PC-3 (cell line): Measurements from ENCODE around the gene COG5. TPM values are rescaled to one million over a fixed set of nuclear protein-coding genes. Genes with fewer than 3 reads are reported as not detected.

ENCODE experiments used
- ATAC-seq: fragments of 200-7000 bp; cut with Tn5 transposase; 2 replicates; pipeline ENCODE4 v1.9.1; 2020; ENCODE audit warnings: mild to moderate bottlenecking, moderate library complexity
- BruUV-seq: library from RNA; stranded (reverse); fragments of 400-500 nt; replicated peaks from 2 replicates; lab custom pipeline; 2021; lab: Mats Ljungman, UMichigan
- CTCF ChIA-PET: fragments of 300-600 bp; sonication (Branson Sonifier 250); formaldehyde crosslinking; loops from one replicate; lab custom pipeline; 2022; ENCODE audit warnings: antibody characterized with exemption; lab: Charles Lee
- POLR2A ChIA-PET: fragments of 300-600 bp; sonication (Branson Sonifier 250); formaldehyde crosslinking; loops from one replicate; lab custom pipeline; 2022; ENCODE audit warnings: antibody characterized with exemption; ENCODE audit not compliant: unreplicated experiment; lab: Charles Lee
- DNase-seq: peaks from one replicate; pipeline ENCODE4 v3.0.0-alpha.2; 2015
- H2AFZ ChIP-seq: fragments of 300-600 bp; sonication (generic); 2 replicates; pipeline ENCODE4 v1.6.0; 2016; ENCODE audit warnings: antibody characterized with exemption, low read length
- H3F3A ChIP-seq: fragments of 300-600 bp; sonication (generic); one replicate; pipeline ENCODE4 v1.6.0; 2017; ENCODE audit warnings: antibody characterized with exemption, low read length, control low read depth, mild to moderate bottlenecking; ENCODE audit not compliant: unreplicated experiment
- H3K27ac ChIP-seq: fragments of 300-600 bp; sonication (generic); 2 replicates; pipeline ENCODE4 v1.5.1; 2016; ENCODE audit warnings: mild to moderate bottlenecking, low read length
- H3K27me3 ChIP-seq: fragments of 300-600 bp; sonication (generic); 2 replicates; pipeline ENCODE4 v1.6.1; 2016; ENCODE audit warnings: low read length, mixed read lengths
- H3K36me3 ChIP-seq: fragments of 300-600 bp; sonication (generic); 2 replicates; pipeline ENCODE4 v1.6.1; 2016; ENCODE audit warnings: low read depth, mixed run types, low read length, mixed read lengths
- H3K4me1 ChIP-seq: fragments of 300-600 bp; sonication (generic); 2 replicates; pipeline ENCODE4 v1.5.1; 2016; ENCODE audit warnings: low read length; ENCODE audit not compliant: insufficient read depth
- H3K4me2 ChIP-seq: fragments of 300-600 bp; sonication (generic); 2 replicates; pipeline ENCODE4 v1.6.0; 2016; ENCODE audit warnings: low read length
- H3K4me3 ChIP-seq: fragments of 300-600 bp; sonication (generic); 2 replicates; pipeline ENCODE4 v1.5.1; 2016; ENCODE audit warnings: mild to moderate bottlenecking, low read length, mixed read lengths
- H3K79me2 ChIP-seq: fragments of 300-600 bp; sonication (generic); 2 replicates; pipeline ENCODE4 v1.6.1; 2017; ENCODE audit warnings: low read length, mixed read lengths
- H3K9ac ChIP-seq: fragments of 300-600 bp; sonication (generic); 2 replicates; pipeline ENCODE4 v1.6.0; 2016; ENCODE audit warnings: mild to moderate bottlenecking, low read length
- H3K9me2 ChIP-seq: fragments of 300-600 bp; sonication (generic); replicated peaks from 2 replicates; pipeline ENCODE4 v1.6.1; 2016; ENCODE audit warnings: mixed run types, low read length, mixed read lengths
- H3K9me3 ChIP-seq: fragments of 300-600 bp; sonication (generic); 2 replicates; pipeline ENCODE4 v1.6.1; 2016; ENCODE audit warnings: low read length, mixed read lengths
- H4K20me1 ChIP-seq: fragments of 300-600 bp; sonication (generic); 2 replicates; pipeline ENCODE4 v1.6.1; 2016; ENCODE audit warnings: low read length, mixed read lengths
- CTCF ChIP-seq: fragments of 300-600 bp; sonication (generic); conservative IDR thresholded peaks from 2 replicates; pipeline ENCODE4 v1.5.1; 2017; ENCODE audit warnings: antibody characterized with exemption, low read depth, mild to moderate bottlenecking, low read length
- EZH2 ChIP-seq: fragments of 300-600 bp; sonication (generic); IDR thresholded peaks from one replicate; pipeline ENCODE4 v1.6.1; 2017; ENCODE audit warnings: antibody characterized with exemption, mild to moderate bottlenecking, low read length; ENCODE audit not compliant: unreplicated experiment
- EZH2phosphoT487 ChIP-seq: fragments of 300-600 bp; sonication (generic); IDR thresholded peaks from 2 replicates; pipeline ENCODE4 v1.6.1; 2018; ENCODE audit warnings: mild to moderate bottlenecking, antibody characterized with exemption, low read length, borderline replicate concordance
- intact Hi-C: fragments of 100-400 bp; cut with micrococcal nuclease; formaldehyde crosslinking; loops from 2 replicates; pipeline ENCODE4 v1.9.0; 2023
- total RNA-seq: library from RNA; depleted of rRNA; stranded (reverse); fragments of >200 nt; gene quantifications from 2 replicates; pipeline ENCODE4 v1.2.3, GENCODE V29; 2014

COG5 gene
- total RNA-seq, 1 experiment from 2014 or later = 51.7 TPM

DNA sequence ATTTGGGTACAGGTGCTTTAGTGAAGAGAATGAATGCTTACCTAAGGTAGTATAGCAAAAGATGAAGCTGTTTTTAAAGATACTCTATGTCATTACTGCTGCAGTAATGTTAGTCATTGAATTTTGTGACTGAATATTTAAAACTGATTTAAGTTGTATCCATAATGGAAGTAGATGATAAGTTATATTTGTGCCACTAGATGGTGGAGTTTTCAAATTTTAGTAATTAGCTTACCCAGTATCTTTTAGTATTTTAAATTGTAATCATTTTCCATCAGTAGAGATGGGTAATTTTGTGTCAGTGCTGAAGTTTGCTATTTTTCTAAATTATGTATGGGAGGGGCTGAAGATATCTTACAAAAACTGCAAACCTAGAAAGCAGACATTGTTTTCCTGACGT is 369.7 kb downstream of the COG5 start:
- BruUV-seq = no TSS peak
- intact Hi-C loops = no loop called here
- ATAC-seq = no peak
- Histone ChIP-seq H3K36me3 (peaks cover 14% of the 10 kb centered on the region), H3F3A (no peaks in the 10 kb centered on the region), H2AFZ (no peak overlapping the region), H3K4me1 (peaks cover 13% of the 10 kb centered on the region), H3K4me3 (no peak overlapping the region), H3K9ac (no peak overlapping the region), H3K9me3 (no peaks in the 10 kb centered on the region), H3K4me2 (no peak overlapping the region), H3K27ac (no peak overlapping the region), H3K27me3 (no peaks in the 10 kb centered on the region), H4K20me1 (no peaks in the 10 kb centered on the region), H3K79me2 (no peaks in the 10 kb centered on the region), H3K9me2 (no peaks in the 10 kb centered on the region)
- CTCF ChIA-PET = interaction anchor here (0.5 kb wide), 1 partner anchor 38 kb away, joined by 5 read pairs; no protein-coding TSS in a partner anchor
- peak; percentile 5 for DNase-seq
- TF ChIP-seq CTCF (peak; percentile 37; the same call in 1 of the 2 replicates), EZH2phosphoT487 (no peak), EZH2 (no peak)
- POLR2A ChIA-PET = no interaction called here

GRCh38 chr7:107190090-107190489 is 373.6 kb downstream of the COG5 start:
- Histone ChIP-seq H3K36me3 (peaks cover 16% of the 10 kb centered on the region), H3K79me2 (no peaks in the 10 kb centered on the region), H3K9me2 (no peaks in the 10 kb centered on the region), H3K9me3 (no peaks in the 10 kb centered on the region), H3K4me3 (no peak overlapping the region), H3F3A (no peaks in the 10 kb centered on the region), H3K27me3 (no peaks in the 10 kb centered on the region), H3K4me1 (no peaks in the 10 kb centered on the region), H3K9ac (no peak overlapping the region), H3K4me2 (no peak overlapping the region), H4K20me1 (no peaks in the 10 kb centered on the region), H2AFZ (no peak overlapping the region), H3K27ac (no peak overlapping the region)
- no peak for DNase-seq
- BruUV-seq = no TSS peak
- POLR2A ChIA-PET = no interaction called here
- no peak for ATAC-seq
- TF ChIP-seq EZH2 (no peak), CTCF (no peak), EZH2phosphoT487 (no peak)
- intact Hi-C loops = no loop called here
- CTCF ChIA-PET = no interaction called here

DNA sequence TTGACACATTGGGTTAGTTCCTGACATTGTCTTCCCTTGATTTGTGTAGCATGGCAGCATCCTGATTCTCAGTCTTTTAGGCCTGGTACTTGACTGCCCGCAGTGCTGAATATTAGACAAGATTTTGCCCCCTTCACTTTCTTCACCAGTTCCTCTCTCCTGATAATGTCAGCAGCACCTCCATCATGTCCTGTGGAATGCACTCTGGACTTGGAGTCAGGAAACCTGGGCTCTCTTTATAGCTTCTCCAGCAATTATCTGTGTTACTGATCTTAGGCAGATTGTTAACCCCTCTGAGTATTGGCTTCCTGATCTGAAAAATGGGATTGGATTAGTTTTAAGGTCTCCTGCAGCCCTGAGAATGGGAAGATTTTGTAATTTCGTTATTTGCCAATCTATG is 375.9 kb downstream of the COG5 start:
- DNase-seq = no peak
- Histone ChIP-seq H3K27me3 (no peaks in the 10 kb centered on the region), H3K36me3 (peaks cover 17% of the 10 kb centered on the region), H3F3A (no peaks in the 10 kb centered on the region), H3K9ac (no peak overlapping the region), H4K20me1 (no peaks in the 10 kb centered on the region), H2AFZ (no peak overlapping the region), H3K4me1 (no peaks in the 10 kb centered on the region), H3K79me2 (no peaks in the 10 kb centered on the region), H3K4me3 (no peak overlapping the region), H3K27ac (no peak overlapping the region), H3K9me2 (no peaks in the 10 kb centered on the region), H3K4me2 (no peak overlapping the region), H3K9me3 (no peaks in the 10 kb centered on the region)
- POLR2A ChIA-PET = no interaction called here
- no peak for ATAC-seq
- TF ChIP-seq EZH2phosphoT487 = no peak
- no peak for TF ChIP-seq EZH2
- no peak for TF ChIP-seq CTCF
- intact Hi-C loops = no loop called here
- no TSS peak for BruUV-seq
- CTCF ChIA-PET = no interaction called here
